Head of caudate nucleus (tissue), 42 donors: ENCODE measurements around the gene ZNF570.

Experiments used
- DNase-seq, 42 donors: peaks; one replicate each; pipeline versions ENCODE4 v3.0.0 to v3.0.0-alpha.2; 2020 to 2021; ENCODE audit warnings: mixed read lengths in 7 of 42
- intact Hi-C: fragments of 100-400 bp; cut with DNase I; formaldehyde crosslinking; loops from one replicate; pipeline ENCODE4 v1.15.0; 2022

The ZNF570 gene

DNA sequence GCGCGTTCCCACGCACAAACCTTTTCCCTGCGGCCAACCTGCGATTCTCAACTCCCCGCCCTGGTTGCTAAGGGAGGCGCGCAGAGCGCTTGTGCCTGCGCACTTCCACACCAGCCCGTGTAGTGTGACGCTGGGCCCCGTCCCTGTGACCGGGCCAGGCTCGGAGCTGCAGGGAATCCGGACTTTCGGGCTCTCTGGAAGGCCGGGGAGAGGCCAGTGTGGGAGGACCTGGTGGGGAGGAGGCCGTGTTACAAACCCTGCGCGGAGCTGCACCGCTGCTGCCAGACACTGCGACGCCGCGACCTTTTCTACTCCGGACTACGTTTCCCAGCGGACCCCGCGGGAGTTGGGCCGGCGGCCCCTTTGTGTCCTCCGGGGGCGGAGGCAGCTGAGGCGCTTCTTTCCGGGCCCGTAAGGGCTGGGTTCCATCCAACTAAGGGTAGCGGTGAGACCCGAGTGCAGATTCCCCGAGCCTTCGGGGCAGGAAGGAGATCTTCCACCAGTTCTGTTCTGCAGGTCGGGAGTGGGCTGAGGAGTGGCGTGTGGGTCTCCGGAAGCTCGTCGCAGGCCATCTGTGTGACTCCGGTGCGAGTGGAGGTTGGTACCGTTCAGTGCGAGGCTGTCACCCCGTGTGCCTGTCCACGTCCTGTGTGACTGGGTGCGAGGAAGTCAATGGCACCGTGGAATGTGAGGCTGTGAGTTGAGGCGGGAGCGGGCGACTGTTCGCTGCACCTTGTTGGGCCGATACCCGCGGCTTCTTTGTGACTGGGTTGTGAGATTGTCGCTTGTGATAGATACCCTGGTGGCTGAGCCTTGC, at the start of gene ZNF570:
Gene ZNF570 (plus strand): TSS at position 396 of the 817 bp plus-strand sequence. CDS start 999 bp downstream, outside the sequence.
- DNase-seq, result peak; percentile 85 to 97 (median 93)
- intact Hi-C loops, result loop anchor here (2.0 to 5.0 kb wide), 3 partner anchors 38 to 632 kb away; partner anchors contain the start of genes ZNF527, ZNF790 and ZNF793

DNA sequence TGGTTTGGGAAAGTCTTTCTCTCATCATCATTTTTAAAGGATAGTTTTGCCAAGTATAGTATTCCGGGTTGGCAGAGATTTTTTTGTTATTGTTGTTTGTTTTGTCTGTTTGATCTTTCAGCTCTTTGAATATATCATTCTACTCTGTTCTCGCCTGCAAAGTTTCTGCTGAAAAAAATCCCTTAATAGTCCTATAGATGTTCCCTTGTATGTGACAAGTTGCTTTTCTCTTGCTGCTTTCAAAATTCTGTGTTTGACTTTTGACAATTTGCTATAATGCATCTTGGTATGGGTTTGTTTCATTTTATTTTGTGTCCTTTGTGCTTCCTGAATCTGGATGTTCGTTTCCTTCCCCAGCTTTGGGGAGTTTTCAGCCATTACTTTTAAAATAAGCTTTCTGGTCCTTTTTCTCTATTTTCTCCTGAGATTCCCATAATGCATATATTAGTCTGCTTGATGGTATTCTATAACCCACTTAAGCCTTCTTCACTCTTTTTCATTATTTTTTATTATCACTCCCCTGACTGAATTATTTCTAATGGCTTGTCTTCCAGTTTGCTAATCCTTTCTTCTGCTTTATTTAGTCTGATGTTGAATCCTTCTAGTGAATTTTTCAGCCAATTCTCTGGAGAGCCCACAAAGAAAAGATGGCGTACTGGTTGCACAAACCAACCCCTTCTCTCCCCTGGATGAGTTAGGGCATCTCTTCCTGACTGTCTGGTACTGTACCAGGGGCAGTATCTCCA, 16.5 kb upstream of the ZNF570 start:
- no peak for DNase-seq
- intact Hi-C loops, result no loop called here

DNA sequence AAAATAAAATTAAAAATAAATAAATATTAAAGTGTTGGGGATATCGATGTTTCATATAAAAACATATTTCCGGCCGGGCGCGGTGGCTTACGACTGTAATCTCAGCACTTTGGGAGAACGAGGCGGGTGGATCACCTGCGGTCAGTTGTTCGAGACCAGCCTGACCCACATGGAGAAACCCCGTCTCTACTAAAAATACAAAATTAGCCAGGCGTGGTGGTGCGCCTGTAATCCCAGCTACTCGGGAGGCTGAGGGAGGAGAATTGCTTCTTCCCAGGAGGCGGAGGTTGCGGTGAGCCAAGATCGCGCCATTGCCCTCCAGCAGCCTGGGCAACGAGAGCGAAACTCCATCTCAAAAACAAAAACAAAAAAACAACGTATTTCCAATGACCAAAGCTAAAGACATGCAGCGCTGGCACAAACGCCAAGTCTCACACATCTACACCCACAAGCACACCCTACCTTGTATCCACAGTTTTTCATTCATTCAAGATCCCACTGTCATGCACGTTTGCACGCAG, 2.8 kb upstream of the ZNF570 start:
- peak in 8 of 42 donors; percentile 0 to 29 (median 10) for DNase-seq
- intact Hi-C loops, result loop anchor here (5.0 kb wide), 2 partner anchors 94 to 629 kb away; partner anchors contain the start of genes ZNF527 and ZNF790

DNA sequence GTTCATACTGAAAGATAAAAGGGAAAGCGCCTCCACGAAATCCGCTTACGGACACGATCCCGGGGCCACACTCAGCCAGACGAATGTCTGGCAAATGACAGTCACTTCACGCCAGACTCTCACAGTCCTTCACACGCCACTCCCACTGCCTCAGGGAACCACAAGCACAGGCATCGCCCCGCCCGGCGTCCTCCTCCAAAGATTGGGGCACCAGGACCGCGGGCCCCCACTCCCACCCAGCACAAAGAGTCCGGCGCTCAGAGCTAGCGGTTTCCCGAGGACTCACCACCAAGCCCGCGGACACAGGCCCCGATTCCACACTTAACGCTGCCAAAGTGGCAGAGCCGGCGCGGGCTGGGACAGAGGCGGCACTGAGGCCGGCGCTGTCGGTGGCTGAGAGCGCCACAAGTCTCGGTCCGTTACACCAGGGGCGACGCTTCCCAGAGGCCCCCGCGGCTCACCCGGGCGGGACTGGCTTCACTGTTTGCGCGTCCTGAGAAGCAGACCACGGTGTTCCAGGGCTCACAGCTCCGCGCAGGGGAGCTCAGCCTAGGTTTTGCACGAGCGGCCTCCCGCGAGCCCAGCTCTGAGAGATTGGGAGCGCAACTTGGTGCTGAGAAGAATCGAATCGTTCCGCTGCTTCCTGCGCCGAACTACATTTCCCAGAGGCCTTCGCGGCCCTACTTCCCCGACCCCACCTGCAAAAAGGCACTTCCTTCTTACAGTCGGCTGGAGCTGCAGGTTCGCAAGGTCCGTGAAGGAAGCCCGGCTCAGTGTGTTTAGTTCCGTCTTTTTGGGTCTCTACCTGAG, 2.2 kb upstream of the ZNF570 start, which contains the start of gene ZNF569:
Gene ZNF569 (minus strand): TSS at position 647 of the 810 bp plus-strand sequence. CDS start 22,523 bp downstream, outside the sequence.
- intact Hi-C loops, result loop anchor here (5.0 kb wide), 2 partner anchors 95 to 630 kb away; partner anchors contain the start of genes ZNF527 and ZNF790
- peak; percentile 90 to 98 (median 95) for DNase-seq

DNA sequence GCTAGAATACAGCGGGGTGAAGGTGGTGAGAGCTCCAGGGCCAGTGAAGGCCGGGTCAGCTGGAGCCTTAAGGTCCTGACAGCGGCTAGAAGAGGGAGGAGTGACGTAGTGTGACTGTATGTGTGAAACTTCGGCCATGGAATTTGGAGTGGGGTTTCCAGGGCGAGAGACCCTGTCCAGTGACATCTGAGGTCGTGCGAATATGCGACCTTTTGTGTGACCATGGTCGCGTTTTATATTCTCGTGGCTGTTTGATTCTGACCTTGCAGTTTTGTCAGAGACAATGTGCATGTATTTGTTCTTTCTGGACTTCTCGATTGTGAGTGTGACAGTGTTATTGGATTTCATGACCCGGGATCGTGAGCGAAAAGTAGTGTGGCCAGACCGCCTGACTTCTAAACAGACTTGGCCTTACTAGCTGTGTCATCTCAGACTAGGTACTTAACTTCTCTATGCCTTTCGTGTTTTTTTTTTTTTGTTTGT, 1.5 kb upstream of the ZNF570 start:
- intact Hi-C loops, result loop anchor here (2.0 to 5.0 kb wide), 3 partner anchors 39 to 630 kb away; partner anchors contain the start of genes ZNF527, ZNF790 and ZNF793
- DNase-seq, result no peak

DNA sequence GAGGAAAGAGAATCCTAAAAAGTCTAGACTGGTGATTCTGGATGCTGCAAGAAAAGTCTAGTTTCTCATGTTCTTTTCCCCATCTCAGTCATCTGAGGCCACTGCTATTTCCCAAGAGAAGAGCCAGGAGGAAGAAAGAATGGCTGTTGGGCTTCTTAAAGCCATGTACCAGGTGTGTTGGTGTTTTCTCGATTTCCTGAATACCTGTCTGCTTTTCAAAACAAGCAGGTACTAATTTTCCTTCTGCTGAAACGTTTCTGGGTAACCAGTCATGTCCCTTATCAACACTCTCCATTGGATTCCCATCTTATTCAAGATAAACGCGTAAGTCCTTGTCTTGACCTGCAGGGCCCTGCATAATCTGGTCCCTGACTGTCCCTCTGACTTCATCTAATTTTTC, 1.1 kb downstream of the ZNF570 start:
- intact Hi-C loops, result no loop called here
- DNase-seq, result no peak

DNA sequence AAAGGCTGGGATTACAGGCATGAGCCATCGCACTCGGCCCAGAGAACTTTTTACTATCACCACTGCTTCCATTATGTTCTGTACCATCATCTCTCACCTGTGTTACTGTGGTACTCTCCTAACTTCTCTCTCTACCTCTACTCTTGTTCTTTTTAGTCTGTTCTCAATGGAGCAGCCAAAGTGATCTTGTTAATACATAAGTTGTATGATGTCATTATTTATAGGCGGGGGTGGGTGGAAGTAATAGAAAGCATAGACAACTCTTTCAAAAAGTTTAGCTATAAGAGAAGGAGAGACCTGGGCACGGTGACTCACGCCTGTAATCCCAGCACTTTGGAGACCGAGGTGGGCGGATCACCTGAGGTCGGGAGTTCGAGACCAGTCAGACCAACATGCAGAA, 3.0 kb downstream of the ZNF570 start:
- intact Hi-C loops, result no loop called here

DNA sequence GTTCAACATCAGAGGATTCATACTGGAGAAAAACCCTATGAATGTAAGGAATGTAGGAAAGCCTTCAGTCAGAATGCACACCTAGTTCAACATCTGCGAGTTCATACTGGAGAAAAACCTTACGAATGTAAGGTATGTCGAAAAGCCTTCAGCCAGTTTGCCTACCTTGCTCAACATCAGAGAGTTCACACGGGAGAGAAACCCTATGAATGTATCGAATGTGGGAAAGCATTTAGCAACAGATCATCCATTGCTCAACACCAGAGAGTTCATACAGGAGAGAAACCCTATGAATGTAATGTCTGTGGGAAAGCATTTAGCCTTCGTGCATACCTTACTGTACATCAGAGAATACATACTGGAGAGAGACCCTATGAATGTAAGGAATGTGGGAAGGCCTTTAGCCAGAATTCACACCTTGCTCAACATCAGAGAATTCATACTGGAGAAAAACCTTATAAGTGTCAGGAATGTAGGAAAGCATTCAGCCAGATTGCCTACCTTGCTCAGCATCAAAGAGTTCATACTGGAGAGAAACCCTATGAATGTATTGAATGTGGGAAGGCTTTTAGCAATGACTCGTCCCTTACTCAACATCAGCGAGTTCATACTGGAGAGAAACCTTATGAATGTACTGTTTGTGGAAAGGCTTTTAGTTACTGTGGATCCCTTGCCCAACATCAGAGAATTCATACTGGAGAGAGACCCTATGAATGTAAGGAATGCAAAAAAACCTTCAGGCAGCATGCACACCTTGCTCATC, 15.4 kb downstream of the ZNF570 start:
- intact Hi-C loops, result no loop called here
- DNase-seq, result no peak

More for the DNA sequence above, 3.0 kb downstream of the ZNF570 start:
- DNase-seq, result no peak

DNA sequence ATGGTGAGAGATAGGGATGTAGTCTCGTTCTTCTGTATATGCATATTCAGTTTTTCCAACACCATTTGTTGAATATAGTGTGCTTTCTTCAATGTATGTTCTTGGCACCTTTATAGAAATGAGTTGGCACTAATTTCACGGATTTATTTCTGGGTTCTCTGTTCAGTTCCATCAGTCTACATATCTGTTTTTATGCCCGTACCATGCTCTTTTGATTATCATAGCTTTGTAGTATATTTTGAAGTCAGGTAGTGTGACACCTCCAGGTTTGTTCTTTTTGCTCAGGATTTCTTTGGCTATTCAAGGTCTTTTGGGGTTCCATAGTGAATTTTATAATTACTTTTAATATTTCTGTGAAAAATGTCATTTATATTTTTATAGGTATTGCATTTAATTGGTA, 23.1 kb downstream of the ZNF570 start:
- DNase-seq, result no peak
- intact Hi-C loops, result no loop called here

DNA sequence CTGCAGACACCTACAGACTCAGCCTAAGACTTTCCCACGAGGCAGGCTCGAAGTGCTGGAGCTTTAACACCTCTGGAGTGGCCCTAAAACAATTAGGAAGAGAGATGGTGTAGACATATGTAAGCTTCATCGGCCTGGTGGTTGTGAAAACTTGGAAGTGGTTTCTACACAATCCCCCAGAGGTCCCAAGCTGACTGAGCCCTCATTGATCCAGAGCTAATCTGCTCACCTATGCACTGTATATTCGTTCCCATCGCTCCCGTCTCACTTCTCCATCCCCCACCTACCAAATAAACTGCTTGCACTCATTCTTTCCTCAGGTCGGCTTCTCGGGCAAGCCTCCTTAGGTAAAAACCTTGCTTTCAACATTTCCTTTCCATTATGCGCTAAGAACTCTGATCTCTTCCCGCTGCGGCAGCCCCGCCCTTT, 36.8 kb downstream of the ZNF570 start:
- intact Hi-C loops, result loop anchor here (2.0 kb wide), 1 partner anchor 37 kb away; the partner anchor contains the start of gene ZNF570
- peak in 7 of 42 donors; percentile 2 to 18 (median 11) for DNase-seq

DNA sequence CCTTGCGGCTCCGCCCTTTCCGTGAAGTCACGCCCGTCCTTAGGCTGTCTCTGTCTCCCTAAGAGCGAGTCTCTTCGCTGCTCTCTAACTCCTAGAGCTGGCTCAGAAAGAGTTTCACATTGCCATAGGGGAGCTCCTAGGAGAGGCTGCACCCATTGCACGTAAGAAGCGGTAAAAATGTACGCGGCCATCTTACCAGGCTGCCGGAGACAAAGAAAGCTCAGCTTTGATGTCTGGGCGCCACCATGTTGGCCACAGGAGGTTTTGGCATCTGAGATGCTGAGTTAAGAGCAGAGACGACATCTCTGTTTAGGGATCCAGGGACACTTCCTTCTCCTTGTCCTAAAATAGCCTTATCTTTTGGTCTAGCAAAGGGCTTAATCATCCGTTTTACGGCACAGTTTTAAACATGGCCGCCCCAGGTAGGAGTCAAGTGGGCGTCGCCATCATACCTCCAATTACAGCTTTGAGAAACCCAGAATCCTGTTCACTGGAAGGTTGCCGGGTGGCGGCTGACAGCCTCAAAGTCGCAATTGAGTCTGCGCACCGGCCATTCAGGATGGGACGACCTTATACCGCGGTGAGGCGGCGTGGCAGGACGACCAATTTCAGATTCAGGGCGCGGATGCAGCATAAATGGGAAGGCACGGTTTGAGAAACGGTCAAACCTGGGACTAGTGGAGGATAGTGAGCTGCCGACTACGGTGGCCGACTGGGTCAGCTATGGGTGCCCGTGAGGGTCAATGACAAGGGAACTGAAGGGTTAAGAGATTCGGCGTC, 37.4 kb downstream of the ZNF570 start, which contains the start of gene ZNF793:
Gene ZNF793 (plus strand): TSS at position 553 of the 780 bp plus-strand sequence. CDS start 16,501 bp downstream, outside the sequence.
- DNase-seq, result peak; percentile 75 to 93 (median 84)
- intact Hi-C loops, result loop anchor here (2.0 kb wide), 1 partner anchor 38 kb away; the partner anchor contains the start of gene ZNF570

DNA sequence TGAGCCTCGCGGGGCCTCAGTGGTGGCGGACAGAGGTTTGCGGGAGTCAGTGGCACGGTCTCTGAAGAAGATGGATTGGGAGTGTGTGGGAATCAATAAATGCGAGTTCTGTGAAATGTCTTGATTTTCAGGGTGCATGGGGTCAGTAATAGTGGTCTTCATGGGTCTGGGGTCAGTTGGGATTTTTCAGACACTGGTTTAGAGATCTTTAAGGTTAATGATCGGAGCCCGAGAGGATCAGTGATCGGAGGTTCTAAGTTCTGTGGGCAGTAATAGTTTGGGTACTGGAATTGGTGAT, 38.0 kb downstream of the ZNF570 start:
- intact Hi-C loops, result loop anchor here (2.0 kb wide), 1 partner anchor 38 kb away; the partner anchor contains the start of gene ZNF570
- peak in 3 of 42 donors; percentile 2 to 16 (median 4) for DNase-seq

DNA sequence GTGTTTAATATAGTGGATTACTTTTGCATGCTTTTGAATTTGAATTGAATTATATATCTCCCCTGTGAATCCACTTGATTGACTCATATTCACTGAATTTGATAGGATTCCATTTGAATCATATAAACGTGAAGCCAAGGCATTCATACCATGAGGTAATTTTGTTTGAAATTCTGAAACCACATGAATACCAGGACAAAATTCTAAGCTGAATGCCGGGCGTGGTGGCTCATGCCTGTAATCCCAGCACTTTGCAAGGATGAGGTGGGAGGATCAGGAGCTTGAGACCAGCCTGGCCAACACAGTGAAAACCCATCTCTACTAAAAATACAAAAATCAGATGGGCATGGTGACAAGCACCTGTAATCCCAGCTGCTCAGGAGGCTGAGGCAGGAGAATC, 42.0 kb downstream of the ZNF570 start:
- intact Hi-C loops, result no loop called here
- no peak for DNase-seq

DNA sequence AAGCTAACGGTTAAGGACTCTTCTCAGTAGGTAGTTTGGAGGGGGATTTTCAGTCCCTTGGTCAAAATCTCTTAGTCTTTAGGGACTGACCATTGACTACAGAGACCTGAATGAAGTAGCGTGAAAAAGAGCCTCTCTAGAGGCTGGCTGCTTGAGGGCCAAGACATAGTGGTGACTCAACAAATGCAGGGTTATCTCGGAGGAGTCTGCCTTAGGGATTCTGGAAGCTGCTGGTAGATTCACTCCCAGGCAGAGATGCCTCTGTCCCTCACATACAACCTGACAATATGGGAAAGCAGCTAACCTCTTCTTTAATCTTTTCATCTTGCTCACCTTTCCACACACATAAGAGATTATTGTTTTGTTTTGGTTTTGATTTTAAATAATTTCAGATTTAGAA, 42.7 kb downstream of the ZNF570 start:
- DNase-seq, result no peak
- intact Hi-C loops, result no loop called here

DNA sequence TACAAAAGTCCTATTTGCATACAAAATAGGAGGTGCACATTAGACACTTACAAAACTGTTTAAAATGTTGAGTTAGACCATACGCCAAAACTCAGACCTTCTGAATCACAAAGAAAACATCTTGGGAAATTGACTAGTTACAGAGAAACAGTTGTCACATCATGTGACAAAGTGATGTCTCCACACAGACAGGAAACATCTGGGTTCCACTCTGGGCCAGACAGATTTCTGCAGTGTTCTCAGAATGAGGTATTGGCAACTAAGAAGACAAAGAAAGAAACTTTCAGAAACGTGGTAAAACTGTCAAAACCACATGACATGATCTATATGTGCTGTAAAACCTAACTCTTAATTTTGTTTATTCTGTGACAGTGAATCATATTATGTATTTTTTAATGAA, 44.2 kb downstream of the ZNF570 start:
- DNase-seq, result no peak
- intact Hi-C loops, result no loop called here

DNA sequence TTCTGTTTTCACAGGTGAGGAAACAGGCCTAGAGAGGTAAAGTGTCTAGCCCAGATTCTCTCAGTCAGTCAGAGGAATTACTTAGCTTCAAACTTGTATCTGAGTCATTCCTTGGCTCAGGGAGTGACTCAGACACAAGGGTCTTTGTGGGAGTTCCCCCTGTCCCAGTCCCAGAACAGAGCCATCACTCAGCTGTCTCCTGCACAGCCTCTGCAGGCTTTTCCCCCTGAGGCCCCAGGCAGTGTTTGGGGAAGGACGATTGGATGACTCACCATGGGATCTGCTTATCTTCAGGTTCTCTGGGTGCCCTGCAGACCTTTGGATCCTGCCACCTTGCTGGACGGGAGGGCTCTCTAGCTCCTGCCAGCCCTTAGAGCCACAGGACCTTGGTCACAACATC, 50.7 kb downstream of the ZNF570 start:
- intact Hi-C loops, result no loop called here

More for the DNA sequence above, 50.7 kb downstream of the ZNF570 start:
- peak in 5 of 42 donors; percentile 10 to 60 (median 13) for DNase-seq
